HG03103 (cell line): ENCODE data around the gene SGK1.

Source experiments
- ATAC-seq: cut with Tn5 transposase; IDR thresholded peaks from one replicate; pipeline ENCODE4 v1.9.1; 2021; ENCODE audit warnings: low read depth; ENCODE audit not compliant: unreplicated experiment

Gene SGK1

GRCh38 chr6:134317471-134318131, at the start of gene SGK1:
Gene SGK1 (minus strand): TSS chr6:134318112. CDS start chr6:134317460, 652 bp downstream.
- no peak for ATAC-seq

DNA sequence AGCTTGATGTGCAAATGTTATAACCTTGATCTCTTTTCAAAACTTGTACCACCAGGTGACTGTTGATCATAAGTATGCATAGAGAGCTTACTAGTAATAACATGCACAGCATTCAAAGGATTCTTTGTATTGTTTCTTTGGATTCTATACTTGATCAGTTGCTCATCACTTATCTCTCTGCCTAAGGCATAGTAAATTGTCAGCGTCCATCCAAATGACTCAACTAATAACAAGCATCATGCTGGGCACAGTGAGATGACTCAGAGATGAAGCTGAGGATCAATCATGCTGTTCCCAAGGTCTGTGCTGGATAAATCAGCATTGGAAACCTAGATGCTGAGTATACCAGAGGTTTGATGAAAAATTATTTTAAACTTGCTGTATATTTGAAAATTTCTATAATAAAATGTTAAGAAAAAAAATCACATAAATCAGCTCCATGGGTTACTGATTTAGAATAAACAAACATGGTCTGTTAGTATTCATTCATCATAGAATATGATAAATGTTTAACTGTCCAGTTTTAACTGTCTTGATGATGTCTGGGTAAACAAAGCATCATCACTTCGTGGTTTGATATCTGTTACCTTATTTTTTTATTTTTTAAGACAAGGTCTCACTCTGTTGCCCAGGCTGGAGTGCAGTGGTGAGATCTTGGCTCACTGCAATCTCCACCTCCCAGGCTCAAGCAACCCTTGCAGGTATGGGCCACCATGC, 45.6 kb upstream of the SGK1 start:
- ATAC-seq = no peak

GRCh38 chr6:134361011-134361410, 43.1 kb upstream of the SGK1 start:
- ATAC-seq = no peak

- no peak for ATAC-seq
These were observed 41.4 kb upstream of the SGK1 start for GRCh38 chr6:134359302-134359701.

DNA sequence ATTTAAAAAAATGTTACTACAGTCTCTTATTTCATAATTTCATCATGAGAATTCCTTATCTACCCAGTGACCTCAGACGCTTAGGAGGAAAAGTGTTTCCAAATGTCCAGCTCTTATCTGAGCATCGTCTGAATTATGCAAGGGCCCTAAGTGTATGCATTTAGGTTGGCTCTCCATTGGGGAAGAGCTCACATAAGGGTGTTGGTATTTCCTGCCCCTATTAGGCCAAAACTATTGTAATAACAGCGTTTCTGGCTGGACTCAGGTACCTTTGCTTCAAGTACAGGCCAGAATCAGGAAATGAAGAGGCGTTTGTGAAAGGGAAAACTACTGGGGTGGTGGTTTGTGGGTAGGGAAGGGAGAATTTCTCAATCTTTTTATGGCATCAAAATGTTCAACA, 40.4 kb upstream of the SGK1 start:
- no peak for ATAC-seq

GRCh38 chr6:134357022-134357487, 39.1 kb upstream of the SGK1 start:
- no peak for ATAC-seq

- no peak for ATAC-seq
These were observed 38.5 kb upstream of the SGK1 start for GRCh38 chr6:134356405-134356804.

DNA sequence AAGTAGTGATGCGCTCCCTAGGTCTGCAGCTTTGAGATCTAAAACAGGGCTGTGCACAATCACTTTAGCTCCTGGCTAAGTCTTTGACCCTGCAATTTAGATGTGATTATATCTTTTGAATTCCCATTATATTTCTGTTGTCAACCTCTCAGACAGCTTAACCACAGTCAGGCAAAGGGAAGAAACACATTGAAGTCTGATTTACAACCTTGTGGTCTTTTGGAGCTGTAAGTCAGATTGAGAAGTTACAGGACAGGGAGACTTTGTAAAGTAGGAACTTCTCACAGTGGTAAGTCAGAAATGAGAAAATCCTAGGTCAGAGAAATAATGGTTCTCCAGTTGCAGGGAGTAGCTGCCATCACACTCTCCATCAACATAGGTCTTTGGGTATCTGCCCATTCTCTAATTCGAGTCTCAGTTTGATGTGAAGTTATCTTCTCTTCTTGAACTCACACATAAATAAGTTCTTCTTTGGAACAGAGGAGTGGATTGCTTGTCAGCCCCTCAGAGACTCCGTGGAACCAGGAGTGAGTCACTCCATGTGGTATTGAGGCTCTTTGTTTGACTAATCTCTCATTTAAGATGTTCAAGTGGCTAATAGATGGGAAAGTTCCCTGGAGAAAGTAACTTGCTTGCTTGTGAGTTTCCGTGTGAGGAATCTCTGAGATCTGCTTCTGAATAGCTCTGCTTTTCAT, 35.0 kb upstream of the SGK1 start:
- no peak for ATAC-seq

DNA sequence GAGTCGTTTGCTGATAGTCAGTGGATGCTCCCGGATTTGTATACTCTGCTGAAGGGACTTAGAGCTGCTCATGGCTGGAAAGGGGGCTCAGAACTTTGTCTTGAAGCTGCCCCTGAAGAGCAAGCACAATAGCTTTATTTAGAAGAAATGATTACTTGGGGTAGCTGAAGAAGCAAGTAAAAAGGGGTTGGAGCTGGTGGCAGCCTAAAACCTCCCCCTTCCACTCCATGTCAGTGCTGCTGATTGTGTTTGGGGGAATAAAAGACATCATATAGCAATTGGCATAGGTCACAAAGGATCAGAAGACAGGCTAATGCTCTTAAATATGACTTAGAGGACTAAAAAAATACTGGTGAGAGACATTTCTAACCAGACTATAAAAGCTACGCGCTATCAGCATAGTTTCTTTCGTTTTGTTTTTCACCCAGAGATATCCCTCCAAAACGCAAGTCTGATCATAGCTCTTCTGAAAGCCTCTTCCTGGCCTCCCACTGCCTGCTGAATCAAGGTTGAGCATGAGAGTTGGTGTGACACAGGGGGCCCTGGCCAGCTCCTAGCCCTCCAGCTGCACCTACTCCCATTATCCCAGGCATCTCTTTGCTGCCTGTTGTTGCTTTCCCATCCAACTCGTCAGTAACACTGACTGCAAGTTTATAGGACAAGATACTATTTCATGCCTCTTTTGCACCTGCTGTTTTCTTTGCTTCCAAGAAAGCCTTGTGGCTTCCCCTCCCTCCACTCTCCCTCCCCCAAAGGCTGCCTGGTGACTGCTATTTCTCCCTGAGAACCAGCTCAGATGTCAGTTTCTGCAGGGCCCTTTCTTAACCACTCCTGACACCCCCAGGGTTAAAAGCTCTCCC, 33.9 kb upstream of the SGK1 start:
- ATAC-seq = no peak

DNA sequence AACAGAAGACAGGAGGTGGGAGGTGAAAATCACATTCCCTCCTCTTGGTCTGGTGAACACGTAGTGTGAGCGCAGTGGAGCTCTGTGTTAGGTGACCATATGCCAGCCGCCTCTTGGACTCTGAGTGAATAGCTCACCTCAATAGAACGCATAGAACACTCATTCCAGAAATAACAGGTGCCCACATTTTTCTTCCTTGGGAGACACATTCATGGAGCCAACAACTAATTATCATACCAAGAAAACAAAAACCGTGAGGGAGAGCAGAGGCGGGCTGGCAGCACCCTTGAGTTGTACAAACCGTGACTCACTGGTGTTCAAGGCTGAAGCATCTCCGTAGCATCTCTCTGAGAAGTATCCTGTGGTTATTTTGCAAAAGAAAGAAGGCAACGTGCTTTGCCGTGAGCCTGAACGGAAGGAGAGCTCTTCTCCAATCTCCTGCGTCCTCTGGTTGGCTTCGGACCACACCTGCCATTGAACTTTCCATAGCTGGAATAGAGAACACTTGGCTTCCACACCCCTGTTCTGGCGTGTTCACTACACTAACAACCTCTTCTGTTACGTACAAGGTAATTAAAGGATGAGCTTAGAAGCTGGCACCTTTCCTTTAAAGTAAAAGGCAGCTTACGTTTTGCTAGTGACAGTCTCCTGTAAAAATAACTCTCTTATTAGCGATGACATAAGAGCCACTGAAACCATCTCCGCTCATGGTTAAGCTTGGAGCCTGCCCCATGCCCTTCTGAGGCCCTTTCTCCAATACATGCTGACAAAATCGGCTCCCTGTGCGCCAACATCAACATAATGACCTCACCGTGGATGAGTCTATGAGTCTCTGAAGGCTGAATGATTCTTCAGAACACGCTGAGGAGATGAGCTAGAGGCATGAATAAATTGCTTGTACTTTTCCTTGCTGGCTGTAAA, 30.2 kb upstream of the SGK1 start:
- no peak for ATAC-seq

GRCh38 chr6:134346932-134347545, 29.1 kb upstream of the SGK1 start:
- ATAC-seq = no peak

- no peak for ATAC-seq
These were observed 27.9 kb upstream of the SGK1 start for GRCh38 chr6:134345789-134346188.

GRCh38 chr6:134343066-134343465, 25.2 kb upstream of the SGK1 start:
- no peak for ATAC-seq

DNA sequence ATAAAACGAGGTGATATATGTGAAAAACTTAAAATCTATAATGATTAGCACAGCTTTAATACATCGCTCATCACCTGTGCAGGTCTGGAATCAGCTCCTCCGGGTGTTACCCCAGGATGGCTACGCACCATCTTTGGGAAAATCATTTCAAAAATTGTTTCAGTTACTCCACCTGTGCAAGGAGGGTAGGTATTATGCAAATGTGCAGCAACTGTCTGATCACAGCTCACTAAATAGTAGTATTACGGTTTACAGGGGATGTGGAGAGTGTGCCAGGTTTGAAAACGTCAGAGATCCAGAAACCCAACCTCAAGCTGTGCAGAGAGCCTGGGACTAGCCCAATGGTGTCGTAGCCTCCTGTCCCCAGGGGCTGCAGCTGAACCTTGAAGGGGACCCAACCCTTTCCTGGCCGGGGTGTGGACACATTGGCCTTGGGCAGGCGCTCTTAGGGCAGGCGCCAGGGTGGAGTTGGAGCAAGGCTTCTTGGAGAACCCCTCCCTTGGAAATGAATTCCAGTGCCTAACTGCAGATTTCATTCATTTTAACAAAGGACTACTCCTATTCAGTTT, 24.2 kb upstream of the SGK1 start:
- no peak for ATAC-seq

DNA sequence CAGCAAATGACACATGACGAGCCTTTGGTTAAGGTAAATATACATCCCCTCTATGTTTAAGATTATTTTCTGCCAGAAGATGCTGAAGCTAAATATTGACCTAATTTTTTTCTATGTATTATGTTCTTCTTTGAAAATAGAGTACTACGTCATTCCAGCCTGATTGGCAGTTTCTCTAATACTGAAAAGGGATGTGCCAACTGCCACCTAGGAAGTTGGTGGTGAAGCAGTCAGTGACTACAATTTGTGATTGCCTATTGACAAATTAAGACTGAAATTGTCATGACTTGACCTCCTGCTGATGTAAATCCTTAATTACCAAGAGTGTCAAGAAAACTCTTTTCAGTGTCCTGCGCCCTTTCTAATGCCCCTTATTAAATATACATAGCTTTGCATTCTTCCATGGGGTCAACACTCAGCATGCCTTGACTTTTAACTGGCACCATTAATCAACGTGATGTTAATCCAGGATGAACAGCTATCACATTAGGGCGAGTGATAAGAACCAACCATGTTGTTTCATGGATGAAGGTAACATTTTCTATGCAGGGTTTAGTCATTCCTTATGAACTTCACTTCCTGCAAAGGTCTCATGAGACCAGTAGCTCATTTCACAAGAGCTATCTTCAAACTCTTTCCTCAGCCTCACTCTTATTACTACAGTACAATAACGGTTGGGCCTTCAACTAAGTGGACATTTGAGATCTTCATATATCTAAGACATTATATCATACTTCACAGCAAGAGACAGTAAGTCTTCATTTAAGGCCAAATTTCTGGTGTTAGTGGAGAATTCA, 22.5 kb upstream of the SGK1 start:
- ATAC-seq = no peak

DNA sequence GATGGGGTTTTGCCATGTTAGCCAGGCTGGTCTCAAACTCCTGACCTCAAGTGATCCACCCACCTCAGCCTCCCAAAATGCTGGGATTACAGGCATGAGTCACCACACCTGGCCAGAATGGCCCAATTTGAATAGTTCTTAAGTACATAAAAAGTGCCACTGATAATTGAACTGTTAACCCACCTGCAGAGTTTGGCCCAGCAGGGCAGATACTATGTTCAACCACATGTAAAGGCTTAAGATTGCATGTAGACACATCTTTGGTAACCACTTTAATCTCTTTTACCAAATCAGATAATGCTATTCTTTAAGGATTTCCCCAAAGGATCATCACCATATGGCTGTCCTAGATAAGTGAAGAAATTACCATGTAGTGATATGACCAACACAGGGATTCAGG, 21.3 kb upstream of the SGK1 start:
- no peak for ATAC-seq

DNA sequence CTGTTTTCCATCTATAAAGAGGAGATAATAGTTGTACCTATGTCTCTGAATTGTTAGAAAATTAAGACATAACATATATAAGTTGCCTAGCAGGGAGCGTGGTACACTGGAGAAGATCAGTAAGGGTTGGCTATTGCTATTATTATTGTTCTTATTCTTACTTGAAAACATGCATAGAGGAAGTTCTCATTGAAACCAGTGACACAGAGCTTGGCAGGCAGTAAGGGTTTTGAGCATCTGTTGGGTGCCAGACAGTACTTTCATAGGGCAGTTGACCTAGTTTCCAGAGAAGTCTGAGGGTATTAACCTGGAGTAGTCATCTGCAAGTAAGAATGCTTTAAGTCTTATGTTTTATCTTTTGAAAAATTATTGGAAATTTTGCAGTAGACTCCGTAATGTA, 13.3 kb upstream of the SGK1 start:
- no peak for ATAC-seq

- ATAC-seq = no peak
These were observed 12.6 kb upstream of the SGK1 start for GRCh38 chr6:134330555-134330954.
